GM12875 (cell line): ENCODE data around the gene SERGEF.

Experiments used
- H3K4me3 ChIP-seq: one replicate; pipeline ENCODE4 v1.5.1; 2011; ENCODE audit warnings: low read depth, low read length, control low read depth
- TF ChIP-seq, protein P1 (sequence below): IDR thresholded peaks from 2 replicates; pipeline ENCODE4 v1.5.1; 2011; ENCODE audit warnings: low read depth, mild to moderate bottlenecking, control low read depth, inconsistent platforms, low read length, moderate library complexity, borderline replicate concordance; ENCODE audit not compliant: insufficient read depth

SERGEF gene

DNA sequence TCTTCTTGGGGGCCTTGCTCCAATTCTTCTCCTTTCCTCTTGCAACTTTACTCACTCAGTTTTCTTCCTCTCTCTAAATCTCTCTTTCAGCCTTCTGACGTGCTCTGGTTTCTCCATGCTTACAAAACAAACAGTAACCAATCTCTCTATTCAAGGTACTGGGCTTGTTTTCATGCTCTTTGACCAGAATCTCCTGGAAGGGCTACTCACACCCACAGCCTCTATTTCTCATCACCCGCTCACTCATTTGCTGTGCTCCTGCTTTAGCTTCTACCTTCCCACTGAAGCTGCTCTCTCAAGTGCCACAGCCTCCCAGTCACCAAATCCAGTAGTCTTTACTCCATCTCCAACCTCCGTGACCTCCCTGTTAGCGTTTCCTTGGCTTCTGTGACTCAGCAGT lies 60.4 kb downstream of the SERGEF start:
- TF ChIP-seq, protein P1, sequence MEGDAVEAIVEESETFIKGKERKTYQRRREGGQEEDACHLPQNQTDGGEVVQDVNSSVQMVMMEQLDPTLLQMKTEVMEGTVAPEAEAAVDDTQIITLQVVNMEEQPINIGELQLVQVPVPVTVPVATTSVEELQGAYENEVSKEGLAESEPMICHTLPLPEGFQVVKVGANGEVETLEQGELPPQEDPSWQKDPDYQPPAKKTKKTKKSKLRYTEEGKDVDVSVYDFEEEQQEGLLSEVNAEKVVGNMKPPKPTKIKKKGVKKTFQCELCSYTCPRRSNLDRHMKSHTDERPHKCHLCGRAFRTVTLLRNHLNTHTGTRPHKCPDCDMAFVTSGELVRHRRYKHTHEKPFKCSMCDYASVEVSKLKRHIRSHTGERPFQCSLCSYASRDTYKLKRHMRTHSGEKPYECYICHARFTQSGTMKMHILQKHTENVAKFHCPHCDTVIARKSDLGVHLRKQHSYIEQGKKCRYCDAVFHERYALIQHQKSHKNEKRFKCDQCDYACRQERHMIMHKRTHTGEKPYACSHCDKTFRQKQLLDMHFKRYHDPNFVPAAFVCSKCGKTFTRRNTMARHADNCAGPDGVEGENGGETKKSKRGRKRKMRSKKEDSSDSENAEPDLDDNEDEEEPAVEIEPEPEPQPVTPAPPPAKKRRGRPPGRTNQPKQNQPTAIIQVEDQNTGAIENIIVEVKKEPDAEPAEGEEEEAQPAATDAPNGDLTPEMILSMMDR, result no peak

DNA sequence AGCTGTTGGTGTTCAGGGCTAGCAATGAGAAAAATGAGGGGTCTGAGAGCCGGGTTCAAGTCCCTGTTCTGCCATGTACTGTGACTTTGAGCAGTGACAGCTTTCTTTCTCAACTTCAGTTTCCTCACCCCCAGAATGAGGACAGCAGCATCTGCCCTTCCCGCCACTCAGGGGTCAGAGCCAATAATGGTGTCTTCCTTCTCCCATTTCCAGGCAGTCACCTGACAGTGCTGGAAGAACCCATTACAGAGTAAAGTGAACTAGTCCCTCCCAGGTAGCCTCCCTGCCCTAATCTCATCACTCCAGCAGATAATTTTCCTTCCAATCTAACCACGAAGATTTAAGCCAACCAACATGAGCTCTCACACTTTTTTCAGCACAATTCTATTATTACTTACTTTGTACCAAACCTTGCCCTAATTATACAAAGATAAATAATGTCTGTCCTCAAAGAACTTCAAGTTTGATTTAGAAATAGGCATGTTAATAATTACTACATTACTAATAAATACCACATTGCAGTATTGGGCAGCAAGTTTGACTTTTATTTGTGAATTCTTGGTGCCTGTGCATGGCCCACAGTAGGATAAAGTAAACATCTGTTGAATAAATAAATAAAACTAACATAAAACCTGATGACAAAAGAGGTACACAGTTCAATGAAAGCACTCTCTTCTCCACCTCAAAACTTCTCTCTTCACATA lies 61.0 kb downstream of the SERGEF start:
- TF ChIP-seq, protein P1, result no peak
- H3K4me3 ChIP-seq, result no peak overlapping the region

More for the DNA sequence above, 60.4 kb downstream of the SERGEF start:
- H3K4me3 ChIP-seq, result no peak overlapping the region

- no peak overlapping the region for H3K4me3 ChIP-seq
- TF ChIP-seq, protein P1, result no peak
These were observed 62.2 kb downstream of the SERGEF start for GRCh38 chr11:17950644-17951043.

GRCh38 chr11:17948296-17948695 lies 64.6 kb downstream of the SERGEF start:
- no peak overlapping the region for H3K4me3 ChIP-seq
- TF ChIP-seq, protein P1, result no peak

DNA sequence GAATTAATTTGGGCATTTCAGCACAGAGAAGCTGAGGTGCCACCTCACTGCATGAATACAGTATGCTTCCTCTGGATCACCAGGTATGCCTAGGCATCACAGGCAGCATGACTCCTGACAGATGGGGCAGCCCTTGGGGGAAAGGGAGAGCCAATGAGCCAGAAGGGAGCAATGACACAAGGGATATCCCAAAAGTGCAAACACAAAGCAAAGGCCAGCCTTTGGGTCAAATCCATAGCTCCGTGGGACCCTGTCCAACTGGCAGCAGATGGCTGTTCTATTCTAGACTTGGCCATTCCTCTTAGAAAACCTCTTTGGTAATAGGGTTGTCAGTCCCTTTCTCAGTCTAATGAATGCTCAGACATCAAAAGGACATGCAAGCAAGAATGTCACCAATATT lies 73.3 kb downstream of the SERGEF start:
- H3K4me3 ChIP-seq, result no peak overlapping the region
- TF ChIP-seq, protein P1, result no peak

- TF ChIP-seq, protein P1, result no peak
These were observed 76.1 kb downstream of the SERGEF start for GRCh38 chr11:17936790-17937189.

DNA sequence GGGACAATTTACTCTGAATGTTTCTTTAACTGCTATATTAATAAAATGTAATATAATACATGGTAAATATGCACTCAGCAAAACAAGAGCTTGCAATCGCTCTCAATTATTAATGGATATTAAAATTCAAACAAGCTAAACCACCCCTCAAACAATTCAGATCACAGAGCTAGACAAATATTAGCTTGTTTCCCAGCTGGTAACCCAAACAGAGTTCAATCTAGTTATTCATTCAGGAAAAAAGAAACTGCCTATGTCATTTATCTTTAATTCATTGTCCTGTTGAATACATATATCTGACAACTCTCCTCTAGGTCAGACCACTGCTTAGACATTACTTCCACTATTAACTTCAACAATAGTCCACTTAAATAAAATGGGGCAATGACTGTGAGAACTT lies 78.7 kb downstream of the SERGEF start:
- no peak overlapping the region for H3K4me3 ChIP-seq
- TF ChIP-seq, protein P1, result no peak

More at GRCh38 chr11:17936790-17937189, 76.1 kb downstream of the SERGEF start:
- H3K4me3 ChIP-seq, result no peak overlapping the region
